Activated naive CD4-positive, alpha-beta T cell treated with anti-CD3 and anti-CD28 coated beads for 36 hours (primary cell): ENCODE data around the gene HARS1. TPM values are rescaled to one million over a fixed set of nuclear protein-coding genes. Genes with fewer than 3 reads are reported as not detected.
"Not testable (repeated sequence)": the region's sequence is repeated elsewhere in the genome, so short reads cannot be mapped to it uniquely, and the experiment has no call there.

ENCODE experiments used
- CTCF ChIA-PET: fragments of 350-600 bp; sonication (Branson Sonifier 250); formaldehyde crosslinking; loops from one replicate; lab custom pipeline; 2021; ENCODE audit warnings: antibody characterized with exemption; lab: Charles Lee
- DNase-seq: peaks from one replicate; pipeline ENCODE4 v3.0.0-alpha.2; 2020
- H3K27ac Mint-ChIP-seq: one replicate; pipeline ENCODE4 v1.8.0; 2021; ENCODE audit warnings: mild to moderate bottlenecking, mixed read lengths
- H3K27me3 Mint-ChIP-seq: one replicate; pipeline ENCODE4 v1.8.0; 2021; ENCODE audit warnings: low read depth, mixed read lengths
- H3K36me3 Mint-ChIP-seq: one replicate; pipeline ENCODE4 v1.8.0; 2021; ENCODE audit warnings: low read depth, mixed read lengths
- H3K4me1 Mint-ChIP-seq: one replicate; pipeline ENCODE4 v1.8.0; 2021; ENCODE audit warnings: low read depth, mixed read lengths
- H3K4me3 Mint-ChIP-seq: one replicate; pipeline ENCODE4 v1.8.0; 2021; ENCODE audit warnings: mild to moderate bottlenecking, moderate library complexity, mixed read lengths
- H3K9me3 Mint-ChIP-seq: one replicate; pipeline ENCODE4 v1.8.0; 2021; ENCODE audit warnings: mixed read lengths
- intact Hi-C: fragments of 100-400 bp; cut with micrococcal nuclease; formaldehyde crosslinking; loops from one replicate; pipeline ENCODE4 v1.15.1; 2023
- microRNA-seq: library from miRNA; unstranded; fragments of <30 nt; microRNA quantifications from one replicate; pipeline ENCODE4 v1.2.0, GENCODE V29; 2022; ENCODE audit warnings: borderline microRNAs expressed, borderline replicate concordance
- total RNA-seq, 2 experiments: library from RNA; stranded (reverse); gene quantifications; one replicate each; pipeline ENCODE4 v1.2.3, GENCODE V29; 2021

The HARS1 gene
- total RNA-seq, 2 experiments from 2014 or later = 69.0 to 74.8 TPM

GRCh38 chr5:140630292-140631035 lies 60.7 kb downstream of the HARS1 start:
- Mint-ChIP-seq H3K27me3 (peaks cover 9% of the 10 kb centered on the region), H3K9me3 (no peaks in the 10 kb centered on the region), H3K27ac (no peak overlapping the region), H3K4me1 (peaks cover 25% of the 10 kb centered on the region), H3K4me3 (no peak overlapping the region), H3K36me3 (no peaks in the 10 kb centered on the region)
- intact Hi-C loops = no loop called here
- CTCF ChIA-PET = interaction anchor here (0.5 to 1.7 kb wide), 5 partner anchors 26 to 492 kb away, joined by 3 to 6 read pairs (median 3); partner anchors contain the start of gene EIF4EBP3
- DNase-seq = no peak

- no peak overlapping the region for H3K27ac Mint-ChIP-seq
- no peaks in the 10 kb centered on the region for H3K9me3 Mint-ChIP-seq
- no peaks in the 10 kb centered on the region for H3K36me3 Mint-ChIP-seq
- DNase-seq = no peak
- H3K4me3 Mint-ChIP-seq = no peak overlapping the region
- intact Hi-C loops = no loop called here
- H3K27me3 Mint-ChIP-seq = peaks cover 9% of the 10 kb centered on the region
- peaks cover 19% of the 10 kb centered on the region for H3K4me1 Mint-ChIP-seq
- CTCF ChIA-PET = interaction anchor here (0.6 to 0.7 kb wide), 2 partner anchors 12 to 14 kb away, joined by 3 read pairs; no protein-coding TSS in a partner anchor
Observed at GRCh38 chr5:140628711-140629110, 62.5 kb downstream of the HARS1 start.

GRCh38 chr5:140627972-140628371 lies 63.2 kb downstream of the HARS1 start:
- Mint-ChIP-seq H3K4me1 (peaks cover 13% of the 10 kb centered on the region), H3K36me3 (no peaks in the 10 kb centered on the region), H3K27ac (no peak overlapping the region), H3K27me3 (peaks cover 9% of the 10 kb centered on the region), H3K9me3 (no peaks in the 10 kb centered on the region), H3K4me3 (no peak overlapping the region)
- CTCF ChIA-PET = no interaction called here
- intact Hi-C loops = no loop called here
- no peak for DNase-seq

- DNase-seq, H3K36me3 Mint-ChIP-seq, H3K4me3 Mint-ChIP-seq, intact Hi-C loops, H3K4me1 Mint-ChIP-seq, H3K9me3 Mint-ChIP-seq, H3K27ac Mint-ChIP-seq, H3K27me3 Mint-ChIP-seq: not testable (repeated sequence)
- CTCF ChIA-PET = interaction anchor here (0.6 kb wide), 1 partner anchor 55 kb away, joined by 3 read pairs; no protein-coding TSS in a partner anchor
Observed at GRCh38 chr5:140624886-140625285, 66.3 kb downstream of the HARS1 start.

Small RNA genes within 50 kb of the gene (microRNA-seq; reads per million reads assigned to microRNA genes)
- gene MIR3655 = not detected

Other genes with a start within 250 kb of the HARS1 start
- gene EIF4EBP3, start 143.7 kb downstream of the HARS1 start, total RNA-seq = 10 to 100 TPM; 27.2 to 28.5 TPM
- gene SRA1, start 133.9 kb downstream of the HARS1 start, total RNA-seq = 10 to 100 TPM; 38.0 to 39.6 TPM
- gene APBB3, start 126.8 kb downstream of the HARS1 start, total RNA-seq = 10 to 100 TPM; 15.4 to 16.5 TPM
- gene SLC35A4, start 126.5 kb downstream of the HARS1 start, total RNA-seq = 10 to 100 TPM; 57.1 to 60.1 TPM
- gene CD14, start 58.2 kb downstream of the HARS1 start, total RNA-seq = under 1 TPM; 0.14 to 0.20 TPM
- gene TMCO6, start 51.9 kb downstream of the HARS1 start, total RNA-seq = 10 to 100 TPM; 29.0 to 29.5 TPM
- gene NDUFA2, start 43.7 kb downstream of the HARS1 start, total RNA-seq = 10 to 100 TPM; 71.4 to 76.4 TPM
- 10 to 100 TPM; 82.9 to 93.1 TPM for gene IK, start 43.5 kb downstream of the HARS1 start, total RNA-seq
- 10 to 100 TPM; 18.9 to 19.8 TPM for gene WDR55, start 26.5 kb downstream of the HARS1 start, total RNA-seq
- 1 to 10 TPM; 1.7 to 1.9 TPM for gene DND1, start 17.8 kb downstream of the HARS1 start, total RNA-seq
- 10 to 100 TPM; 27.4 to 29.3 TPM for gene HARS2, start 85 bp upstream of the HARS1 start, total RNA-seq
- gene ZMAT2, start 9.1 kb upstream of the HARS1 start, total RNA-seq = 10 to 100 TPM; 52.9 to 58.8 TPM
- not detected for gene PCDHA1, start 94.8 kb upstream of the HARS1 start, total RNA-seq
- not detected for gene PCDHA2, start 103.5 kb upstream of the HARS1 start, total RNA-seq
- gene PCDHA3, start 109.7 kb upstream of the HARS1 start, total RNA-seq = not detected
- not detected for gene PCDHA4, start 115.7 kb upstream of the HARS1 start, total RNA-seq
- not detected for gene PCDHA5, start 130.2 kb upstream of the HARS1 start, total RNA-seq
- not detected for gene PCDHA6, start 136.6 kb upstream of the HARS1 start, total RNA-seq
- not detected for gene PCDHA7, start 142.9 kb upstream of the HARS1 start, total RNA-seq
- gene PCDHA8, start 149.8 kb upstream of the HARS1 start, total RNA-seq = not detected
- not detected for gene PCDHA9, start 157.0 kb upstream of the HARS1 start, total RNA-seq
- not detected for gene PCDHA10, start 164.5 kb upstream of the HARS1 start, total RNA-seq
- not detected for gene PCDHA11, start 177.6 kb upstream of the HARS1 start, total RNA-seq
- not detected for gene PCDHA12, start 183.9 kb upstream of the HARS1 start, total RNA-seq
- gene PCDHA13, start 190.8 kb upstream of the HARS1 start, total RNA-seq = not detected
- not detected for gene PCDHAC1, start 234.9 kb upstream of the HARS1 start, total RNA-seq